PC-9 (cell line): Measurements from ENCODE around the gene ZFYVE26. TPM values are rescaled to one million over a fixed set of nuclear protein-coding genes. Genes with fewer than 3 reads are reported as not detected.
A peak's percentile ranks its signal among the peaks of the same experiment; 100 is the strongest.

Source experiments
- BruUV-seq: library from RNA; stranded (reverse); fragments of 400-500 nt; replicated peaks from 2 replicates; lab custom pipeline; 2021; lab: Mats Ljungman, UMichigan
- CTCF ChIA-PET: fragments of 300-600 bp; sonication (Branson Sonifier 250); formaldehyde crosslinking; loops from one replicate; lab custom pipeline; 2022; ENCODE audit warnings: antibody characterized with exemption; lab: Charles Lee
- POLR2A ChIA-PET: fragments of 300-600 bp; sonication (Branson Sonifier 250); formaldehyde crosslinking; loops from one replicate; lab custom pipeline; 2022; ENCODE audit warnings: antibody characterized with exemption; ENCODE audit not compliant: unreplicated experiment; lab: Charles Lee
- DNase-seq, 2 experiments: peaks; one replicate each; pipeline versions ENCODE4 v3.0.0 to v3.0.0-alpha.2; 2015 to 2022; ENCODE audit warnings: mixed read lengths in 1 of 2
- H2AFZ ChIP-seq: fragments of 200-600 bp; sonication (generic); 2 replicates; pipeline ENCODE4 v1.8.1; 2017; ENCODE audit warnings: antibody characterized with exemption
- H3F3A ChIP-seq: fragments of 200-600 bp; sonication (generic); 2 replicates; pipeline ENCODE4 v1.8.1; 2017; ENCODE audit warnings: antibody characterized with exemption, mild to moderate bottlenecking, low read depth; ENCODE audit not compliant: insufficient read depth
- H3K27ac ChIP-seq: fragments of 200-600 bp; sonication (generic); 2 replicates; pipeline ENCODE4 v1.6.1; 2016; ENCODE audit warnings: mixed run types
- H3K27me3 ChIP-seq: fragments of 200-600 bp; sonication (generic); 2 replicates; pipeline ENCODE4 v1.6.1; 2016; ENCODE audit warnings: low read depth, mixed run types; ENCODE audit not compliant: insufficient read depth
- H3K36me3 ChIP-seq: fragments of 200-600 bp; sonication (generic); 2 replicates; pipeline ENCODE4 v1.6.1; 2016; ENCODE audit warnings: low read depth, mixed run types
- H3K4me1 ChIP-seq: fragments of 200-600 bp; sonication (generic); replicated peaks from 2 replicates; pipeline ENCODE4 v1.6.1; 2016; ENCODE audit warnings: mixed run types; ENCODE audit not compliant: insufficient read depth
- H3K4me2 ChIP-seq: fragments of 200-600 bp; sonication (generic); 2 replicates; pipeline ENCODE4 v1.6.1; 2017; ENCODE audit warnings: mixed run types
- H3K4me3 ChIP-seq: fragments of 200-600 bp; sonication (generic); 2 replicates; pipeline ENCODE4 v1.6.1; 2016; ENCODE audit warnings: mixed run types
- H3K79me2 ChIP-seq: fragments of 200-600 bp; sonication (generic); 2 replicates; pipeline ENCODE4 v1.6.1; 2017; ENCODE audit warnings: low read depth, mixed run types
- H3K9me2 ChIP-seq: fragments of 200-600 bp; sonication (generic); 2 replicates; pipeline ENCODE4 v1.8.1; 2017; ENCODE audit warnings: mild to moderate bottlenecking; ENCODE audit not compliant: insufficient read depth
- H3K9me3 ChIP-seq: fragments of 200-600 bp; sonication (generic); 2 replicates; pipeline ENCODE4 v1.8.1; 2016; ENCODE audit warnings: low read depth; ENCODE audit not compliant: insufficient read depth
- H4K20me1 ChIP-seq: fragments of 200-600 bp; sonication (generic); 2 replicates; pipeline ENCODE4 v1.8.1; 2017; ENCODE audit not compliant: insufficient read depth
- EZH2 ChIP-seq: fragments of 200-600 bp; sonication (generic); IDR thresholded peaks from 2 replicates; pipeline ENCODE4 v1.8.0; 2017; ENCODE audit warnings: antibody characterized with exemption, low read depth
- intact Hi-C: fragments of 100-400 bp; cut with micrococcal nuclease; formaldehyde crosslinking; loops from one replicate; pipeline ENCODE4 v1.10.0; 2022; ENCODE audit not compliant: unreplicated experiment
- total RNA-seq: library from RNA; stranded (reverse); gene quantifications from 2 replicates; pipeline ENCODE4 v1.2.3, GENCODE V29; 2021
- TF ChIP-seq, protein P1 (sequence below): fragments of 200-600 bp; sonication (generic); conservative IDR thresholded peaks from 2 replicates; pipeline ENCODE4 v1.6.1; 2017; ENCODE audit warnings: mixed run types, antibody characterized with exemption, mild to moderate bottlenecking, moderate library complexity

The ZFYVE26 gene
- total RNA-seq, 1 experiment from 2014 or later, result 19.2 TPM

DNA sequence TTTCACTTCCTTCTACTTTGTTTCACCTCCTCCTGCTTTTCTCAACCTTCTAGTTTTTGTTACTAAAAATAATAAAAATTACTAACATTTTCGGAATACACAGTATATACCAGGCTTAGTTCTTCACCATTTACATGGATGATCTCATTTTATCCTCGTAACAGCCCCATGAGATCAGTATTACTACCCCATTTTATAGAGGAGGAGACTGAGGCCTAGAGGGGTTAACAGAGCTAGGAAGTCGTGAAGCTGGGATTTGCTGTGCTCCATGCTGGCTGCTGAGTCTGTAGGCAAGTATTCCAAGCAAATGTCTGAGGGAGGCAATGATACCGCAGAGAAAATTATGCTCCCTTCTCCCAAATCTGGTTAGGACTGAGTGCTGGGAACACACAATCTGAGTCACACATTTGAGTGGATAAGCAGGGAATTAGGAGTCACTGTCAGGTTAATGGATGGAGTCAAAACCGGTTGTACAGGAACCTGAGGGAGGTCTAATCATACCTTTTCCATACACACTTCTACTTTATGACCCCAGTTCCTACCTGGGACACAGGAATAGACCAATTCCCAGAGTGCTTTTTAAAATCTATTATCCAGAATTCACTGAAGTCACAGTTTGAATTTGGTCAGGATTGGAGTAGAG is 51.1 kb downstream of the ZFYVE26 start:
- H3K27me3 ChIP-seq, result no peaks in the 10 kb centered on the region
- H3K79me2 ChIP-seq, result no peaks in the 10 kb centered on the region
- peaks cover 39% of the 10 kb centered on the region for H3F3A ChIP-seq
- no peaks in the 10 kb centered on the region for H3K9me2 ChIP-seq
- peaks cover 47% of the 10 kb centered on the region for H3K4me1 ChIP-seq
- no TSS peak for BruUV-seq
- H3K27ac ChIP-seq, result peak overlapping the region; percentile 90
- H3K4me2 ChIP-seq, result peak overlapping the region; percentile 67
- DNase-seq, result peak; percentile 18 to 91
- CTCF ChIA-PET, result no interaction called here
- no peaks in the 10 kb centered on the region for H4K20me1 ChIP-seq
- peak overlapping the region; percentile 19; the same call in 1 of the 2 replicates for H3K4me3 ChIP-seq
- no peaks in the 10 kb centered on the region; the same call in 1 of the 2 replicates for H3K36me3 ChIP-seq
- no peak overlapping the region for H2AFZ ChIP-seq
- no peaks in the 10 kb centered on the region for H3K9me3 ChIP-seq
- POLR2A ChIA-PET, result no interaction called here
- intact Hi-C loops, result no loop called here
- TF ChIP-seq, protein P1, sequence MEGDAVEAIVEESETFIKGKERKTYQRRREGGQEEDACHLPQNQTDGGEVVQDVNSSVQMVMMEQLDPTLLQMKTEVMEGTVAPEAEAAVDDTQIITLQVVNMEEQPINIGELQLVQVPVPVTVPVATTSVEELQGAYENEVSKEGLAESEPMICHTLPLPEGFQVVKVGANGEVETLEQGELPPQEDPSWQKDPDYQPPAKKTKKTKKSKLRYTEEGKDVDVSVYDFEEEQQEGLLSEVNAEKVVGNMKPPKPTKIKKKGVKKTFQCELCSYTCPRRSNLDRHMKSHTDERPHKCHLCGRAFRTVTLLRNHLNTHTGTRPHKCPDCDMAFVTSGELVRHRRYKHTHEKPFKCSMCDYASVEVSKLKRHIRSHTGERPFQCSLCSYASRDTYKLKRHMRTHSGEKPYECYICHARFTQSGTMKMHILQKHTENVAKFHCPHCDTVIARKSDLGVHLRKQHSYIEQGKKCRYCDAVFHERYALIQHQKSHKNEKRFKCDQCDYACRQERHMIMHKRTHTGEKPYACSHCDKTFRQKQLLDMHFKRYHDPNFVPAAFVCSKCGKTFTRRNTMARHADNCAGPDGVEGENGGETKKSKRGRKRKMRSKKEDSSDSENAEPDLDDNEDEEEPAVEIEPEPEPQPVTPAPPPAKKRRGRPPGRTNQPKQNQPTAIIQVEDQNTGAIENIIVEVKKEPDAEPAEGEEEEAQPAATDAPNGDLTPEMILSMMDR, result no peak
- no peak for TF ChIP-seq EZH2

DNA sequence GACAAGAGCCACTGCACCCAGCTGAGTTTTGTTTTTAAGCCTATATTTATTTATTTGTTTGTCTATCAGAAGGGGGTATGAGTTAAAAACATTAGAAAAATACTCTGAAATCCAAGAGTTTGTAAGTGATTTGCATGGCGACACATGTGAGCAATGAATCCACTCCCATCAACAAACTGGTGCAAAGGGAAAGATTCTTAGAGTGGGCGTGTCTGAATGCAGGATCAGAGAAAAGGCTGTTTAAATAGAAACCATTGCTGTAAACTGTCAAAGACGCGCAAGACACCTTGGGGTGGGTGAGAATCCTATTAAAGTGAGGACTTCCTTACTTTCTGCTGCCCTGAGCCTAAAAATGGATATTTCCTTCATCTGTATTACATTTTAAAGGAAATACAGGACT is 51.9 kb downstream of the ZFYVE26 start:
- Histone ChIP-seq H3K36me3 (no peaks in the 10 kb centered on the region; the same call in 1 of the 2 replicates), H3F3A (peaks cover 39% of the 10 kb centered on the region), H3K4me2 (peak overlapping the region; percentile 67), H3K9me2 (no peaks in the 10 kb centered on the region), H4K20me1 (no peaks in the 10 kb centered on the region), H3K9me3 (no peaks in the 10 kb centered on the region), H3K4me1 (peaks cover 47% of the 10 kb centered on the region), H3K27ac (peak overlapping the region; percentile 90), H3K27me3 (no peaks in the 10 kb centered on the region), H3K79me2 (no peaks in the 10 kb centered on the region), H3K4me3 (peak overlapping the region; percentile 19; the same call in 1 of the 2 replicates), H2AFZ (no peak overlapping the region)
- ChIA-PET CTCF (no interaction called here), POLR2A (interaction anchor here (0.6 kb wide), 1 partner anchor 113 kb away, joined by 3 read pairs; no protein-coding TSS in a partner anchor)
- DNase-seq, result peak; percentile 6 to 80
- intact Hi-C loops, result no loop called here
- TF ChIP-seq, protein P1, result no peak
- TF ChIP-seq EZH2, result no peak
- no TSS peak for BruUV-seq

DNA sequence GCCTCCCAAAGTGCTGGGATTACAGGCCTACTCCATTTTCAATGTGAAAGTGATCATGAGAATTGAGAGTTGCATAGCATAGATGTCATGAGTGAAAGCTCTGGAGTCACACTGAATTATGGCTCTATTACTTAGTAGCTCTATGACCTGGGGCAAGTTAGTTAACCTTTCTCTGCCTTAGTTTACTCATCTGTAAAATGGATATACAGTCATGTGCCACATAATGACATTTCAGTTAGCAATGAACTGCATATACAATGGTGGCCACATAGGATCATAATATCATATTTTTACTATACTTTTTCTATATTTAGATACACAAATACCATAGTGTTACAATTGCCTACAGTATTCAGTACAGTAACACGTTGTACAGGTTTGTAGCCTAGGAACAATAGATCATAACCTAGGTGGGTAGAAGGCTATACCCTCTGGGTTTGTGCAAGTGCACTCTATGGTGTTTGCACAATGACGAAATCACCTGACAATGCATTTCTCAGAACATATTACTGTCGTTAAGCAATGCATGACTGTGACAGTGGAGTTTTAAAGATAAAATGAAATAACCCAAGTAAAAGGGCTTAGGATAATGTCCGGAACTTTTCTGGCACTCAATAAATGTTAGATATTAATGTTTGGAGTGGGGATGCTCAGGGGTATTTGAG is 53.1 kb downstream of the ZFYVE26 start:
- TF ChIP-seq, protein P1, result no peak
- TF ChIP-seq EZH2, result no peak
- peak overlapping the region; percentile 67 for H3K4me2 ChIP-seq
- H3F3A ChIP-seq, result peaks cover 39% of the 10 kb centered on the region
- H3K27me3 ChIP-seq, result no peaks in the 10 kb centered on the region
- peak in 1 of 2 experiments; percentile 96 for DNase-seq
- no peaks in the 10 kb centered on the region for H3K79me2 ChIP-seq
- no peaks in the 10 kb centered on the region; the same call in 1 of the 2 replicates for H3K36me3 ChIP-seq
- H4K20me1 ChIP-seq, result no peaks in the 10 kb centered on the region
- no peak overlapping the region for H2AFZ ChIP-seq
- no peak overlapping the region for H3K4me3 ChIP-seq
- peaks cover 47% of the 10 kb centered on the region for H3K4me1 ChIP-seq
- CTCF ChIA-PET, result no interaction called here
- H3K27ac ChIP-seq, result peak overlapping the region; percentile 90
- H3K9me3 ChIP-seq, result no peaks in the 10 kb centered on the region
- POLR2A ChIA-PET, result no interaction called here
- no TSS peak for BruUV-seq
- H3K9me2 ChIP-seq, result no peaks in the 10 kb centered on the region
- intact Hi-C loops, result no loop called here
